Body of pancreas (tissue), 4 donors: Measurements from ENCODE around the gene SPACDR.

ENCODE experiments used
- CTCF ChIP-seq, 7 experiments: fragments of 450-650 bp in 4 of 7; fragments of 200-600 bp in 3 of 7; sonication (generic) in 3 of 7; IDR thresholded peaks; one replicate each; pipeline ENCODE4 v1.5.1; 2016 to 2019; ENCODE audit warnings: antibody characterized with exemption in 7 of 7
- POLR2A ChIP-seq, 3 donors: fragments of 450-650 bp; IDR thresholded peaks; one replicate each; pipeline ENCODE4 v1.6.1; 2016; ENCODE audit warnings: antibody characterized with exemption in 3 of 3, mild to moderate bottlenecking in 2 of 3

GRCh38 chr7:100476903-100477870 is 13.1 kb upstream of the SPACDR start:
- TF ChIP-seq CTCF (IDR thresholded peaks at IDR 0.05) (no peak), POLR2A (IDR thresholded peaks at IDR 0.05) (no peak)
